HG03097 (cell line): Measurements from ENCODE around the gene HOXB8.

ENCODE experiments used
- ATAC-seq: cut with Tn5 transposase; IDR thresholded peaks from one replicate; pipeline ENCODE4 v1.9.1; 2021; ENCODE audit not compliant: unreplicated experiment, low FRiP score

The HOXB8 gene

DNA sequence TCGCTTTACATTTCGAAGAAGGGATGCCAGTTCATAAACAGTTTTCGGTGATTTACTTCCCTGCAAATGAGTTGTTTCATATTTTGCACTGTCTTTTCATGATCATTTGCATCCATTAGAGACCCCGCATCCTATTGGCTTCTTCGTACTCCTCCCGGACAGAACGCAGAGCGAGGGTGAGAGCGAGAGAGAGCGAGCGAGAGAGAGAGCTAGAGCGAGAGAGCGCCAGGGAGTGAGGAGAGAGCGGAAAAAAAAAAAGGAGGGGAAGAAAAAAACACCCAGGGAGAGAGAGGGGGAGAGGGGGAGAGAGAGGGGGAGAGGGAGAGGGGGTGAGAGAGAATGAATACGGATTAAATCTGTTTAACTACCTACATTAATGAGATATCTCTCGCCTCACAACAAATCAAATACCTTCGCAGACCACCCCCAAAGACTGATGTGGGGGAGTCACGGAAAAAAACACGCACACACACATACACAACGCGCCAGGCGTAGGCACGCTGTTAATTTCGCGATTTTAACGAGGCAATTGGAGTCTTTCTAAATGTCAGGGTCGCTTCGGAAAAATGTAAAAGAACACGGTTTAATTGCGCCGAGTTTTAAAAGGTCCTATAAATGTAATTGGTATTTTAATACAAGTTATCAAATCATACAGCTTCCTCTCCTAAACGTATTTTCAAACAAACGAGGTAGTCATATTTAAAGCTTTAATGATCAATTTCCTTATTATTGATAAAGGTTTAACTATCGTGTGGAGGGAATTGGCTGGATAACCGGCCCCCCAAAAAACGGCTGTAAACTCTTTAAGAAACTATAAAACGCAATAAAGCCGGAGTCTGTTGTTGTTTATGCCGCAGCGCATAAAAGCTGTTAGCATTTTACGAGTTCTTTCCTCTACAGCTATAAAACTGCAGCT lies at the start of gene HOXB8:
Gene HOXB8, minus strand, starts transcription at position 246 of the 916 bp plus-strand sequence. CDS start 588 bp downstream, outside the sequence.
- no peak for ATAC-seq

DNA sequence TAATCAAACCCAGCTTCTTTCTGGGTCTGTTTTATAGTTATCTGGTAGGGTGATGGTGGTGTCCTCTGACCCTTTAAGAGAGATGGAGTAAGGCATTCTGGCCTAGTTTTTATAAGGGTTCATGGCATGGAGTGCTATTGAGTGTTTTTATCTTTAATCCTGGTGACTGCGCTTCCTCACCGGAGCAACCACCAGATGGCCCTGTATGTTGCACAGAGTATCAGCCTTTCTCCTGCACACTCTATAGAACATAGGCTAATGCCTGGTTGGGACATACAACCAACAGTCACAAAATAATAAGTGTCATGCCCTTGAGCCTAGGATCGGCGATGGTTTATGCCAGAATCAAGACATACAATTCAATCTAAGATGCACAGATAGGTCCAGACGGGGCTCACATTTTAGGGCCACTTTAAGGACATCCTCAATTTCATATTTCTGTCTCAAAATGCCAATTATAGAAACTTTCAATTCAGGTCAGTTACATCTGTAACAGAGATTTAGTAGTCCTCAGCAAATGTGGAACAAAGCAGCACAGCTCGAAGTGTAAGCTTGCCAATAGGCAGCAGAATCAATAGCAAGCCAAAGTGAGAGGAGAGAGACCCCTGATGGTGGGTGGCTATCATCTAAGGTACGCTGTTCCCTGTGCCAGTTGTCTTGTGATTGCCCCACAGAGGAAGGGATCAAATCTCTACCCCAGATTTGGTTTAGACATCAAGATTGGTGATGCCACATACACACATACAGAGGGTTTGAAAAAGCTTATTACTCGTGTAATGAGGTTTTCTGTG lies 48.2 kb upstream of the HOXB8 start:
- no peak for ATAC-seq

DNA sequence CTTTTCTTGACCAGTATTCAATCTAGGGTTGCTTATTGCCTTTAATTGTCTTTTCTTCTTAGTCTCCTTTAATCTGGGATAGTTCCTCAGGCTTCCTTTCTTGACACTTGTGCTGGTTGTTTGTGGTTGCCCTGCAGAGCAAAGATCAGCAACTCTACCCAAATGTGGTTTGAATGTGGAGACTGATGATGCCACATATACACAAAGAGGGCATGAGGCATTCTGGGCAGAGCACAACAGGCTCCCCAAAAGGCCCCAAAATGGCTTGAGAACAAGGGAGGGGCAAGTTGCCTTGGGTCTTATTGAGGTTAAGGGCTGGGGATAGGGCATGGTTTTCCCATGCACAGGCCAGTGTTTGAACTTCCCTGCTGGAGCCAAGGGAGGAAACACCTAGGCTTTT lies 40.8 kb upstream of the HOXB8 start:
- no peak for ATAC-seq

DNA sequence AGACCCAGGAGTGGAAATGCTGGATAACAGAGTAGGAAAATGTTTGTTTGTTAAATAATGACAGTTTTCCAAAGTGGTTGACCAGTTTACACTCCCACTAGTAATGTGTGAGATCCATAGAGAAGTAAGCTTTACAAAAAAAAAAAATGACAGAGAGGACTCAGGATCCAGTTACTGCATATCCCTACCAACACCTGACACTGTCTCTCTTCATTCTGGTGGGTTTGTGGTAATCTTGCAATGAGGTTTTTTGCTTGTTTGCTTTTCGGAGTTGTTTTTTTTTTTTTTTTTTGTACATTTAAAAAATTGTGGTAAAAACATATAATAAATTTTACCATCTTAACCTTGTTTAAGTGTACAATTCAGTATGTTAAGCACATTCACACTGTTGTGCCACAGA lies 34.6 kb upstream of the HOXB8 start:
- no peak for ATAC-seq

DNA sequence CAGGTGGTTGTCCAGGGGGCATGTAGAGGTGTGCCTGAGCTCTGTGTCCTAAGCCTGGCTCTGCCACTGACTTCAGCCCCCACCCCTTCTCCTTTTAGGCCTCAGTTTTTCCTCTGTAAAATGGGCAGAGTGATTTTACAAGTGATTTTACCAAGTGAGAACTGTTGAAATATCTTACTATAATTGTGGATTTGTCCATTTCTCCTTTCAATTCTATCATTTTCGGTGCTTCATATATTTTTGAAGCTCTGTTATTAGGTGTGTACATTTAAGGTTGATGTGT lies 32.8 kb upstream of the HOXB8 start:
- ATAC-seq: no peak

DNA sequence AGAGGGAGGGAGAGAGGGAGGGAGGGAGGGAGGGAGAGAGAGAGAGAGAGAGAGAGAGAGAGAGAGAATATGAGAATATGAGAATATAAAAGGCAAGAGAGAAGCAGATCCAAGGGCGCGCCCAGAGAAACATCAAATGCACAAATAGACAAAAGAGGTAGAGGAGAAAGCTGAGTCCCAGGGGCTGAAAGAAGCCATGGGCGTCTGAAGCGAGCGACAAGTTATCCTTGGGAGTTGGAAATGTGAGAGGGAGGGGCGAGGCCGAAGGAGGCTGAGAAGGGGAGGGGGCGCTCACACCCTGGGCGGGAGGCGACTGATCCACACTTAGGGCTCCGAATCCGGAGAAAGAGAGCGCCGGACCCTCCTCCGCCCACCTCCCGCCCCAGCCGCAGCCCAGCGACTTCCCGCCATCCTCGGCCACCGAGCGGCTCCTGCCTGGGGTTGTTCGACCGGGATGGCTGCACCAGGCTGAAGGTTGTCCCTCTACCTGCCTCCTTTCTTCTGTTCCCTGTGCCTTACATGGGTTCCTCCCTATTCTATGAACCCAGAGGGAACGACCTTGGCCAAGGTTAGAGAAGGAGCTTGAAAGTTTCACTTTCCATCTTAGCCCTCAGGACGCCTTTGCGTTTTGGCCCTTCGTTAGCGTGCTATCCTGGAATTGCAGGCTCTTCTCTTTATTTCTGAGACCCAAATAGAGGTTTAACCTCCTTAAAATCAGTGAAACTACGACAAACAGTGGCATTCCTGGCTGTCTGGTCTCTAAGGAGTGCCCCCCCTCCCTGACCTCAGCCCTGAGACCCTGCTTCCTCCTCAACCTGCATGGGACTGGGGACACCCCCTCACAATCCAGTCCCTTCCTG lies 32.2 kb upstream of the HOXB8 start:
- ATAC-seq: no peak

DNA sequence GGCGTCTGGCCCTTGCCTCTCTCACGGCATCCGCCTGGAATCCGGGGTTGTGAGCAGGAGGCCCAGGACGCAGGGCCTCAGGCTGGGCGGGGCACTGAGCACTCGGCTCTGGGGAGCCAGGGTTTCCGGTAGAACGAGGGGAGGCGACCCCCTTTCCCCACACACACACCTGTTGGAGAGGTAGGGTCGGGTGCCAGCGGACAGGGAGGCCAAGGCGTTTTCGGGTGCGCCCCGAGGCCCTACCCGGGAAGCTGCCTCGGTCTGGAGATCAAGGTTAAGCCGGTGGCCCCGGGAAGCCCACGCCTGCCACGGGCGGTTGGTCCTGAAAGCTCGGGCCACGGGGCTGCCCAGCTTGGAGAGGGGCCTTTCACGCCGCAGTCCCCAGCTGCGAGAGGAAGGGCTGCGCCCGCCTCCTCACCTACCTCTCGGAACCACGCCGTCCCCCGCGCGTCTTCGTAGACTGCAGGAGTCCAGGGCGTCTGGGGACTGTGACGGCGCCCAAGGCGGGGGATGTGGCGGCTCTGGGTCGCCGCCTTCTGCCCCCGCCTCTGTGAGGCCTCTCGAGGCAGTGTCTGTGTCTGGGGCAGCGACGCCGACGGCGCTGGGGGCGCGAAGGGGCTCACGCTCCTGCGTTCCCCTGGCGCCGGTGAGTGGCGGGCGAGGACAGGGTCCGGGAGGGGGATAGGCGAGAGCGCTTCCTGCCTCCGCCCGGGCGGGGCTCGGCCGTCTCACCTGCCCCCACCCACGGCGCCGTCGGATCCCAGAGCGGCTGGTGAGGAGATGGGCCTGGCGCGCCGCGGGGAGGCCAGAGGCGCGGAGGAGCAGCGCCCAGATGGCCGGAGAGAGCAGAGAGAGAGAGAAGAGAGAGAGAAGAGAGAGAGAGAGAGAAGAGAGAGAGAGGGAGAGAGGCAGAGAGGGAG lies 31.4 kb upstream of the HOXB8 start:
- no peak for ATAC-seq

DNA sequence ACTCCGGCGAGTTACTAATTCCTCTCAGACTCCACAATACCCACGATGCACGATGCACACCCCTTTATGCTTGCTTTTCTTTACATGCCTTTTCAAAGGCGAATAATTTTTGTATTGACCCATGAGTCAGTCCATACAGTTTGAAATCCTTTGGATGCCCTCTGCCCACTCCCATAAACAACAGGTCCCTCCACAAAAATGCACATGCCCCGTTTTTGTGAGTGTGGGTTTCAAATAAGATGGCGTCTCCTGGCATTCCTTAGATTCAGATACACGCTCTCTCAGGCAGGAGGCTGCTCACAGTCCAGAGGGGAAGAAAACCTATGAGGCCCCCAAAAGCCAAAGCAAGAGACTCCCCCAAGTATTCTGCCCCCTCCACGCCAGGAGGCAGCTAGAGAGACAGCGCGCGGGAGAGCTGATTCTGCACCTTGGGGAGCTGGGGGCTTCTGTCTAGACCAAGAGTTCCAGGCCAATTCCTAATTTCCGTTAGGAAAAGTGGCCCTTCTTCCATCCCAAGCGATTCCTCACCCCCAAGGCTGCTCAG lies 30.6 kb upstream of the HOXB8 start:
- ATAC-seq: no peak

DNA sequence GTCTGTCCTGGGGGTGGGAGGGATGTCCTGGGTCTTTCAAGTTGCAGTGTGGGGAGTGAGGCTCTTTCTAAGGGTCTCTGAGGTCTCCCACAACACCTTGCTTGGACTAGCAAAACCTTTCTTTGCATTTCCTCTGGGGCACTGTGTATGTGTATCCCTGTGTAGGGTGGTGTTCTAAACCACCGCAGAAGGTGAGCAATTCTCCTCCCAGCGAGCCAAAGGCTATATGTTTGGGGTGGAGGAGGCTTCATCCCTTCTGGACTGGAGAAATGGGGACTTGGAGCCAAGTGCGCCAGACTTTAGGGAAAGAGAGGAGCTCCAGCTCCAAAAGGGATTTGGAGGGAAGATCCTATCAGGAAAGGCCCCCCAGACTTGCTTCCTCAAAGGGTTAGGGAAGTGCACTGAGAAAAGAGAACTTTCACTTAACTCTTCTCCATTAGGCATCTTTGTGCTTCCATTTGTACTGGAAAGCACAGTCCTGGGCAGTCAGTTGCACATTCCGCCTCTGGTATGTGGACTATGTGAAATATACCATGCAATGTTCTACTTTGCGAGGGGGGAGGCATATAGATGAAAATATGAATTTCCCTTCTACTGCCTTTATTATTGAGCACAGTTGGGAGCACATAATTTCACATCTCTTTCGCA lies 29.9 kb upstream of the HOXB8 start:
- ATAC-seq: no peak

DNA sequence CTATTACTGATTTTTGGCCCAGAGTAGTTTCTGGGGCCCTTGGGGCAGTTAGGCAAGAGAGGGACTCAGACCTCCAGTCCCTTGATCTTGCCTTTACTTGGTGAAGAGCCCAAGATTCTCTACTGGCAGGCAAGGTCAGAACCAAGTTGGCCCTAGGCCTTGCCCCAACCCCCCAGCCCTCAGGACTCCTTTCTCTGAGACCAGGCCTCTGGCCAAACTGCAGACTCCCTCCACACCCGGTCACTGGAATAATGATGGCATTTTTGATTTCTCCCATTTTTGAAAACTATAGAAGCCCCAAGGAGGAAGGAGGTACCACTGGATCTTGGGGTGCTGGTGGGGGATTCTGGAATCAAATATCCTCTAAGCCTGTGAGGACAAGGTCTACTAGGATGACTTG lies 29.1 kb upstream of the HOXB8 start:
- no peak for ATAC-seq

DNA sequence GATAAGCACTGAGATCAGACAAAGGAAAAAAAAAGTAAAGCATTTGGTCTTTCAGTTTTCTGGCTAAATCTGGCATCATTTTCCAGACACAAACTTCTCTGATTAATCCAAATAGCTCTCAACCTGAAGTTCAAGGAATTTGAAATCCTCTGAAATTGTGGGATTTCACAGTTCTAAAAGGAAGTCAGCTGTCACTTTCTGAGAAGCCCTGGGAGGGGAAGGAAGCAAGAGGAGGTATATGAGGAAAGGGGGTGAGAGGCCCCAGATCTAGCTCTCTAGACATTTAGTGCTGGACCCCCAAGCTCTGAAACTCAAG lies 28.6 kb upstream of the HOXB8 start:
- ATAC-seq: no peak

DNA sequence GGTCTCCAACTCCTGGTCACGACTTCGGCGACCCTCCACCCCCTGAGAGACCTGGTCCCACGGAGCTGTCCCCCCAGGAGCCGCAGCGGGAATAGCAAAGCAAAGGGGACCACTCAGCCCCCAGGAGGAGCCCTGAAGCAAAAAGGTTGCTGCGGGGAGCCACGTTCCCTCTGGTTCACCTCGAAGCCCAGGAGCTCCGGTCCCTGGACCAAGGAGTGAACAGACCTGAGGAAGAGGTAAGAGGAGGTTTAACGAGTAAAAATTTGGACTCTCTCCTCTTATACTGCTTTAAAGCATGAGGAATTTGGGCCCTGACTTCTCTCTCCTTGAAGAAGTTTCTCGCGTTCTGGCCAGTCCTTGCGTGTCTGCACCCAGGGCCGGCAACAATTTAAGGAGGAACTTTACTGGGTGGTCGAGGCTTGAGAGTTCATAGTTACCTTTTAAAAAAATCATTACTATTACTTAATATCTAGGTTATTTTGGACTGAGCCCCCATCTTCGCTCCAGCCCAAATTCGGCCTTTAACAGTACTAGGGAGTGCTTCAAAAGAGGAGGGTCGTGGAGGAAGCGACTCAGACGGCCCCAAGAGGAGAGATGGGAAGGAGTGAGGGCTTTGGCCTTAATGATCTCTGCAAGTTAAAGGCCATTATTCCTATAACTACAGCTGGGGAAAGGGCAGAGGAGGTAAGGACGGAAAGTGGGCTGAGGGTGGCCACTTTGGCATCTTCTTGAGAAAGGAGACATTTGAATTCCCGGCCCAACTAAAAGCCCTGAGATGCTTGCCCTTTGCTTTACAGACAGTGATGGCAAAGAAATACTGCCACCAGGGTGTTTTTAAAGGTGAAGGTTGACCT lies 28.0 kb upstream of the HOXB8 start:
- ATAC-seq: no peak

DNA sequence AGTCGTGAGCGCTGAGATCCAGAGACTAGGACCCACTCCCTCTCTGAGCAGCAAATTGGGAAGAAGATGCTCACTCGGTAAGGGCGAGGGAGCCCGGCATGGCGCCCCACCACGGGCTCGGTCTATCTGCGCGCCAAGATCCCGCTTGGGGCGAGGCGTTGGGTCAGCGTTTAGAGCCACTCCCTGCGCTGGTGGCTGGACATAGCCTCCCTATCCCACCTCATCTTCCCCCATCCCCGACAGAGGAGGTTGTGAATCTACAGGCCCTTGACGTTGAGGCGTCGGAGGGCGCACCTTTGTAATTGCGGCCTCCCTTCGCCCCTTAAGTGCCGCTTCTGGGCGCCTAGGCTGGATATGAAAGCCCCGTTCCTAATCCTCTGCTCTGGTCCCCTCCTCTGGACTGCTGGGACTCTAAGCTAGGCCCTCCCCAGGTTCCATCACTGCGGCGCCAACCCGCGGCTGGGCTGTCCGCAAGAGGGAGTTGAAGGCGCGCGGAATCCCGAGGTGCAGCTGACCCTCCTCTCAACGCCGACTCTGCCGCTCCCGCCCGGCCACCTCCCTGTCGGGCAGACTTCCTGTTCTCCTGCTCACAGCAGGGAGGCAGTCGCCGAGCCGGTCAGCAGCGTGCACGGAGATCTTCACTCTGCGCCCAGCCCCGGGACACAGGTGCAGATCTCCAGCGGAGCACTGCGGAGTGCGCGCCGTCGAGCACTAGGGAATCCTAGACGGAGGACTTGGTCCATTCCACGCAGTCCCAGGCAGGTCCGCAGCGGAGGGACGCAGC lies 27.2 kb upstream of the HOXB8 start:
- ATAC-seq: no peak

DNA sequence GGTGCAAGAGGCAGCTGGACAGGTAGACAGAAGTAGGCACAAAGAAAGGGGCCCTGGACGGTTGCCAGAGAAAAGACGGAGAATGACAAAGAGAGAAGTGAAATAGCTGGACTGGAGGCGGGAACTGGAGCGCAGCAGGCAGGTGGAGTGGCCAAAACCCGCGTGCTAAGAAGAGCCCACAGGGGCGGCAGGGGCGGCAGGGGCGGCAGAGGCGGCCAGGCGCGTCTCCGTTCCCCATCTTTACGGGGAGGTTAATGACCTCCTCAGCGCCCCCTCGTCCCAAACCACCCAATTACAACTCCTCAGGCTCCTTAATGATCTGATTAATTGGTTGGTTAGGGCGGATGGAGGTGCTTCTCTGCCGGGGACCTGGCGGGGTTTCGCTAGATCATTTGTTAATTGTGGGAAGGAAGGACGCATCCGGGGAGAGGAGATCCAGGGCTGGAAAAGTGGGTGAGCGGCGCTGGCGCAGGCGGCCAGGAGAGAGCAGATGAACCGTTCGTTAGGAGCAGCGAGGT lies 26.5 kb upstream of the HOXB8 start:
- ATAC-seq: no peak

DNA sequence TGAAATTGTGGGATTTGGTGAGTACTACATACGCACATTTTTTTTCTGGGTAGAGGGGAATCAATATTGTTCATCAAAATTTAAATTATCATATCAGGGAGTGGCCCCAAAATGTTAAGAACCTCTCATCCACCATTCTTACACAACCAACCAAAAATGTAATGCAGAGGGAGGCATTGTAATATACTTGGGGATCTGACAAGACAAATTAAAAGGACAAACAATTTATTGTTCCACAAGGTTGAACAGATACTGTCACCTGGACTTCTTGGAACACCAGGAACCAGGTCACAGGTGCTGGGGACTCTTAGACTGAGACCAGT lies 25.7 kb upstream of the HOXB8 start:
- ATAC-seq: no peak

DNA sequence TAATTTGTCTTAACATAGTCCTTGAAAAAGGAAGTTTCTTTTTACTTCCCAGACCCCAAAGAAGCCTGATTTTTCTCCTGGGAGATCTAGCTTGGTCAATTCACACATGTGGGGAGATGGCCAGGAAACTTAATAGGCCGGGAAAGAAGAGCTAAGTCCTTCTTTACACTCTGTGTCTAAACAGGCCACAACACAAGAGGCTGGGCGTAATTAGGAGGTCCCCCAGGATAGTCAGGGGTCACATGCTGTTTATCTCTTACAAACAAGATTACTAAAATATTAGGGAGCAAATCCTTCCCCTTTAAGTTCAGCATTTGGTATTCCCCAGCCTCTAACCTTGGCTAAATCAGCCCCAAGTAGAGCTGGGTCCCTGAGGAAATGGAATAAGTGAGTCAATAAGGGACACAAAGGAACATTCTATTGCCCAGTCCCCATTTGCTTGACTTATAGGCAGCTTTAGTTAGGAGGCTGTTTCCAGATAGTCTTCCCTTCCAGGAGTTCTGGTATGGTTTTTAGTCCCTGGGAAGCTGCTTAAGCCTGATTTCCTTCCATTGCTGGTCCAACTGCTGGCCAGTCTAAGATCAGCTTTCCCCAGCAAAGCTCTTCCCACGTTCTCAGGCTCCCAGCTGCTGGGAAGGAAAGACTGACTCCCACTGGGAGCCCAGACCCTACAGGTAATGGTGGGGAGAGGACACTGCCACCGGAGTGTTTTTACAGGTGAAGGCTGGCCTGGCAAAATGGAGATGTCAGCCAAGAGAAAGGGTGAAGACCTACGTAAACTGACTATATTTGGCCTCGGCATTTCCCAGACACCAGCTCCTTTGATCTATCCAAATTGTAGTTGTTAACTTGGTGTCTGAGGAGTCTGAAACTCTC lies 25.1 kb upstream of the HOXB8 start:
- no peak for ATAC-seq

DNA sequence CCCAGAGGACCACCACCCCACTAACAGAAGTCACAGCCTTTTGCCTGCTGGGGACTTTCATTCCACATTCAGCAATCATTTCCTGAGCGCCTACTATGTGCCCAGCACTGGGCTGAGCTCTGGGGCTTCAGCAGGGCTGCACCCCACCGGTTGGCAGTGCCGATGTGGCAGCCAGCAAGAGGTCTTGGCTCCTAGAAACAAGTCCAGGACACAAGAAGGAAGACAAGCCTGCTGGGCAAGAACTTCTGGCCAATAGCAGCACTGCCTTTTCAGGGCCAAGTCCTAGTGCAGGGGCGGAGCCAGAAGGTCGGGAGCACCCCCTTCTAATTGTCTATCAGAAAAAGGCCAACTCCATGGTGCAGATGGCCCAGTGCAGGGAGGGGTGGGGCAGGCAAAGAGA lies 24.0 kb upstream of the HOXB8 start:
- no peak for ATAC-seq
